K562 (cell line): Measurements from ENCODE around the gene TFB2M. TPM values are rescaled to one million over a fixed set of nuclear protein-coding genes. Genes with fewer than 3 reads are reported as not detected.

Source experiments
- AFF1 ChIP-seq, 2 experiments: fragments of 450-650 bp; IDR thresholded peaks; 2 replicates each; pipeline ENCODE4 v1.6.1; 2018; ENCODE audit warnings: mild to moderate bottlenecking in 2 of 2, low read depth in 1 of 2; ENCODE audit not compliant: partially characterized antibody in 2 of 2
- C11orf30 ChIP-seq: fragments of 450-650 bp; IDR thresholded peaks from 2 replicates; pipeline ENCODE4 v1.6.1; 2016; ENCODE audit warnings: low read depth, mild to moderate bottlenecking
- CEBPB ChIP-seq: fragments of 450-650 bp; IDR thresholded peaks from 2 replicates; pipeline ENCODE4 v1.6.1; 2016; ENCODE audit warnings: missing genetic modification characterization, missing compliant biosample characterization
- CGGBP1 ChIP-seq: fragments of 250-450 bp; sonication (Bioruptor Pico); IDR thresholded peaks from 2 replicates; pipeline ENCODE4 v1.9.0; 2021; ENCODE audit warnings: mild to moderate bottlenecking
- CREB3L1 ChIP-seq: fragments of 450-650 bp; IDR thresholded peaks from 2 replicates; pipeline ENCODE4 v1.6.1; 2014; ENCODE audit warnings: low read depth, mild to moderate bottlenecking, moderate library complexity, borderline replicate concordance
- EP400 ChIP-seq: fragments of 450-650 bp; IDR thresholded peaks from 2 replicates; pipeline ENCODE4 v1.6.1; 2017; ENCODE audit warnings: antibody characterized with exemption, mild to moderate bottlenecking, moderate library complexity
- ETV5 ChIP-seq: sonication (generic); formaldehyde crosslinking; IDR thresholded peaks from 2 replicates; pipeline ENCODE4 v1.4.0; 2020; ENCODE audit warnings: low read depth, mild to moderate bottlenecking, missing genetic modification reagents
- FOSL1 ChIP-seq: fragments of 200-800 bp; sonication (Bioruptor generic); conservative IDR thresholded peaks from 2 replicates; pipeline ENCODE4 v1.6.1; 2016; ENCODE audit warnings: missing genetic modification characterization, missing compliant biosample characterization
- IFI16 ChIP-seq: fragments of 250-450 bp; sonication (Bioruptor Pico); IDR thresholded peaks from 2 replicates; pipeline ENCODE4 v2.1.2; 2022; ENCODE audit warnings: mild to moderate bottlenecking, inconsistent platforms
- KLF1 ChIP-seq: fragments of 450-650 bp; IDR thresholded peaks from 2 replicates; pipeline ENCODE4 v1.6.1; 2016; ENCODE audit warnings: missing genetic modification characterization, missing compliant biosample characterization
- LEF1 ChIP-seq: fragments of 450-650 bp; IDR thresholded peaks from 2 replicates; pipeline ENCODE4 v1.6.1; 2016; ENCODE audit warnings: mild to moderate bottlenecking
- MECOM ChIP-seq: fragments of 250-450 bp; sonication (Bioruptor Pico); IDR thresholded peaks from 2 replicates; pipeline ENCODE4 v1.8.0; 2022; ENCODE audit warnings: inconsistent platforms
- RBM22 ChIP-seq: fragments of 200-400 bp; formaldehyde crosslinking; IDR thresholded peaks from 2 replicates; pipeline ENCODE4 v1.6.1; 2018; ENCODE audit warnings: low read length, low read depth; ENCODE audit not compliant: poor library complexity, severe bottlenecking
- SMARCA4 ChIP-seq: fragments of 450-650 bp; IDR thresholded peaks from 2 replicates; pipeline ENCODE4 v1.6.1; 2016
- SMARCB1 ChIP-seq: IDR thresholded peaks from 2 replicates; pipeline ENCODE4 v1.6.1; 2011; ENCODE audit warnings: improper control_type of control experiment, low read depth; ENCODE audit not compliant: insufficient read length
- SREBF2 ChIP-seq: sonication (generic); formaldehyde crosslinking; IDR thresholded peaks from 2 replicates; pipeline ENCODE4 v1.4.0; 2020; ENCODE audit warnings: mild to moderate bottlenecking, missing genetic modification reagents
- TRIM24 ChIP-seq, 2 experiments: fragments of 450-650 bp; IDR thresholded peaks; 2 replicates each; pipeline ENCODE4 v1.6.1; 2016
- TSHZ1 ChIP-seq: fragments of 250-450 bp; sonication (Bioruptor Pico); IDR thresholded peaks from 2 replicates; pipeline ENCODE4 v1.4.0; 2020; ENCODE audit warnings: mild to moderate bottlenecking, moderate library complexity
- ZEB2 ChIP-seq: fragments of 450-650 bp; IDR thresholded peaks from 2 replicates; pipeline ENCODE4 v1.6.1; 2016
- ZNF133 ChIP-seq: fragments of 250-450 bp; sonication (Bioruptor Pico); IDR thresholded peaks from 2 replicates; pipeline ENCODE4 v1.4.0; 2020; ENCODE audit warnings: mild to moderate bottlenecking
- polyA plus RNA-seq, 8 experiments: library from polyadenylated mRNA; depleted of rRNA in 4 of 8; stranded (reverse) in 5 of 8; unstranded in 3 of 8; fragments of >200 nt; fragmentation: Nextera tagmentation in 2 of 8; fragmentation: Illumina TruSeq in 1 of 8; extraction: Ambion mirVana in 2 of 8; extraction: Trizol in 1 of 8; gene quantifications; 2 replicates each; pipeline versions ENCODE4 v1.2.1 to v1.2.3, GENCODE V29; 2011 to 2014; ENCODE audit warnings: inconsistent platforms in 1 of 8, missing spikeins in 1 of 8
- total RNA-seq, 7 experiments: library from RNA; depleted of rRNA in 6 of 7; stranded (reverse); fragments of >200 nt in 6 of 7; fragmentation: Illumina TruSeq in 2 of 7; extraction: Trizol in 2 of 7; gene quantifications; 2 replicates each; pipeline versions ENCODE4 v1.2.1 to v1.2.3, GENCODE V29; 2011 to 2021; ENCODE audit warnings: low replicate concordance in 1 of 7

TFB2M gene
- total and polyA plus RNA-seq, 9 of the 15 experiments (the other 6 are each of a cell fraction or from before 2014, with no cell fraction given) = 55.1 to 162 (median 70.6) TPM

GRCh38 chr1:246582301-246583055 lies 16.4 kb upstream of the TFB2M start (continued):
- peak; percentile 60 for TF ChIP-seq ETV5 (CRISPR knock-in tag)
- TF ChIP-seq CGGBP1 (CRISPR knock-in tag) = no peak
- TF ChIP-seq RBM22 = no peak
- TF ChIP-seq SMARCA4 = peak; percentile 57; the same call in 1 of the 2 replicates
- TF ChIP-seq CREB3L1 = peak; percentile 18; the same call in 1 of the 2 replicates
- TF ChIP-seq ZNF133 (CRISPR knock-in tag) = no peak
- TF ChIP-seq C11orf30 = peak; percentile 89
- no peak; the same call in 1 of the 2 replicates for TF ChIP-seq KLF1 (tag)
- peak; percentile 8 for TF ChIP-seq SMARCB1
- TF ChIP-seq EP400 = peak; percentile 34
- TF ChIP-seq AFF1 (IDR thresholded peaks at IDR 0.05; ENCODE audit: low read depth in 1 of 2, partially characterized antibody in 2 of 2) = peak in 1 of 2 experiments; percentile 39
- no peak for TF ChIP-seq TRIM24 (IDR thresholded peaks at IDR 0.05)
- TF ChIP-seq IFI16 (CRISPR knock-in tag) = no peak
- peak; percentile 85 for TF ChIP-seq MECOM (CRISPR knock-in tag)
- peak; percentile 28; the same call in 1 of the 2 replicates for TF ChIP-seq ZEB2
- 0 out of 2 replicates have a peak, but pooled peaks have one; percentile 33 for TF ChIP-seq FOSL1 (tag)
- TF ChIP-seq SREBF2 (CRISPR knock-in tag) = no peak
- TF ChIP-seq LEF1 = peak; percentile 15; the same call in 1 of the 2 replicates
- TF ChIP-seq CEBPB (tag) = peak; percentile 85
- 0 out of 2 replicates have a peak, but pooled peaks have one; percentile 63 for TF ChIP-seq TSHZ1 (CRISPR knock-in tag)
